AG10803 (cell line): ENCODE results near the gene EFHC2.

ENCODE experiments used
- DNase-seq: peaks from one replicate; pipeline ENCODE4 v3.0.0; 2010; ENCODE audit warnings: low read depth
- H3K4me3 ChIP-seq: 2 replicates; pipeline ENCODE4 v1.5.1; 2011; ENCODE audit warnings: mild to moderate bottlenecking, low read length, control low read depth
- TF ChIP-seq, protein P1 (sequence below): conservative IDR thresholded peaks from 2 replicates; pipeline ENCODE4 v1.5.1; 2011; ENCODE audit warnings: mild to moderate bottlenecking, low read length, control low read depth, inconsistent platforms

Gene EFHC2

DNA sequence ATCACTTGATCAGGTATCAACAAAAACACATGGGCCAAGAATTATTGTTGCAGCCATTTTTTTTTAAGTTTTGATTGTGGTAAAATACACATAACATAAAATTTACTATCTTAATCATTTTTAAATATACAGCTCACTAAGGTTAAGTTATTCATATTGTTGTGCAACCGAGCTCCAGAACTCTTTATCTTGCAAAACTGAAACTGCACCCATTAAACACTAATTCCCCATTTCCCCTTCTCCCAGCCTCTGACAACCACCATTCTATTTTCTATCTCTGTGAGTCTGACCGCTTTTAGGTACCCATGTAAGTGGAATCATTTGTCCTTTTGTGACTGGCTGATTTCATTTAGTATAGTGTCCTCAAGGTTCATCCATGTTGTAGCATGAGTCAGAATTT is 244.1 kb downstream of the EFHC2 start:
- TF ChIP-seq, protein P1, sequence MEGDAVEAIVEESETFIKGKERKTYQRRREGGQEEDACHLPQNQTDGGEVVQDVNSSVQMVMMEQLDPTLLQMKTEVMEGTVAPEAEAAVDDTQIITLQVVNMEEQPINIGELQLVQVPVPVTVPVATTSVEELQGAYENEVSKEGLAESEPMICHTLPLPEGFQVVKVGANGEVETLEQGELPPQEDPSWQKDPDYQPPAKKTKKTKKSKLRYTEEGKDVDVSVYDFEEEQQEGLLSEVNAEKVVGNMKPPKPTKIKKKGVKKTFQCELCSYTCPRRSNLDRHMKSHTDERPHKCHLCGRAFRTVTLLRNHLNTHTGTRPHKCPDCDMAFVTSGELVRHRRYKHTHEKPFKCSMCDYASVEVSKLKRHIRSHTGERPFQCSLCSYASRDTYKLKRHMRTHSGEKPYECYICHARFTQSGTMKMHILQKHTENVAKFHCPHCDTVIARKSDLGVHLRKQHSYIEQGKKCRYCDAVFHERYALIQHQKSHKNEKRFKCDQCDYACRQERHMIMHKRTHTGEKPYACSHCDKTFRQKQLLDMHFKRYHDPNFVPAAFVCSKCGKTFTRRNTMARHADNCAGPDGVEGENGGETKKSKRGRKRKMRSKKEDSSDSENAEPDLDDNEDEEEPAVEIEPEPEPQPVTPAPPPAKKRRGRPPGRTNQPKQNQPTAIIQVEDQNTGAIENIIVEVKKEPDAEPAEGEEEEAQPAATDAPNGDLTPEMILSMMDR, result no peak
- DNase-seq, result no peak

More for the DNA sequence above, 244.1 kb downstream of the EFHC2 start:
- no peak overlapping the region for H3K4me3 ChIP-seq
